Suprapubic skin (tissue), 4 donors: ENCODE data around the gene SHC2. TPM values are rescaled to one million over a fixed set of nuclear protein-coding genes. Genes with fewer than 3 reads are reported as not detected.

Experiments
- DNase-seq, 2 donors: peaks; one replicate each; pipeline ENCODE4 v3.0.0-alpha.2; 2019; ENCODE audit warnings: low spot score in 2 of 2
- H3K27ac ChIP-seq: fragments of 200-600 bp; sonication (generic); one replicate; pipeline ENCODE4 v1.5.1; 2019
- H3K27me3 ChIP-seq: fragments of 200-600 bp; sonication (generic); one replicate; pipeline ENCODE4 v1.5.1; 2019
- H3K36me3 ChIP-seq: fragments of 200-600 bp; sonication (generic); one replicate; pipeline ENCODE4 v1.5.1; 2019
- H3K4me1 ChIP-seq: fragments of 200-600 bp; sonication (generic); one replicate; pipeline ENCODE4 v1.5.1; 2019
- H3K4me3 ChIP-seq: fragments of 200-600 bp; sonication (generic); one replicate; pipeline ENCODE4 v1.5.1; 2019; ENCODE audit warnings: mild to moderate bottlenecking
- H3K9me3 ChIP-seq: fragments of 200-600 bp; sonication (generic); one replicate; pipeline ENCODE4 v1.5.1; 2019
- CTCF ChIP-seq, 2 donors: fragments of 200-600 bp in 1 of 2; fragments of 450-650 bp in 1 of 2; sonication (generic) in 1 of 2; IDR thresholded peaks; one replicate each; pipeline ENCODE4 v1.5.1; 2016 to 2019; ENCODE audit warnings: antibody characterized with exemption in 2 of 2, mild to moderate bottlenecking in 1 of 2, moderate library complexity in 1 of 2
- EP300 ChIP-seq: sonication (generic); formaldehyde crosslinking; IDR thresholded peaks from one replicate; pipeline ENCODE4 v1.6.1; 2017; ENCODE audit warnings: antibody characterized with exemption
- POLR2A ChIP-seq, 2 donors: fragments of 450-650 bp; IDR thresholded peaks; one replicate each; pipeline ENCODE4 v1.6.1; 2017; ENCODE audit warnings: antibody characterized with exemption in 2 of 2, mild to moderate bottlenecking in 2 of 2, moderate library complexity in 2 of 2
- POLR2AphosphoS5 ChIP-seq, 3 donors: sonication (generic); formaldehyde crosslinking; IDR thresholded peaks; one replicate each; pipeline ENCODE4 v1.6.1; 2017; ENCODE audit warnings: antibody characterized with exemption in 3 of 3
- WGBS: methylation state at CpG from one replicate; pipeline ENCODE4 v1.1.5; 2018; 5-methylcytosine and 5-hydroxymethylcytosine counted together
- total RNA-seq, 4 donors: library from RNA; depleted of rRNA; stranded (reverse); fragments of >200 nt; gene quantifications; one replicate each; pipeline ENCODE4 v1.1.0, GENCODE V29; 2016

Gene SHC2
- total RNA-seq, 4 donors from 2014 or later, result 16.3 to 40.7 (median 19.6) TPM

GRCh38 chr19:472005-472858 is 11.4 kb upstream of the SHC2 start:
- Histone ChIP-seq H3K4me1 (no peaks in the 10 kb centered on the region), H3K36me3 (no peaks in the 10 kb centered on the region), H3K4me3 (no peak overlapping the region), H3K27me3 (peaks cover 11% of the 10 kb centered on the region), H3K9me3 (no peaks in the 10 kb centered on the region), H3K27ac (no peak overlapping the region)
- WGBS, result 73% methylated on average over 12 of the region's 23 CpGs
- no peak for DNase-seq
- TF ChIP-seq EP300 (no peak), POLR2A (IDR thresholded peaks at IDR 0.05) (no peak), CTCF (IDR thresholded peaks at IDR 0.05) (no peak), POLR2AphosphoS5 (IDR thresholded peaks at IDR 0.05) (no peak)

GRCh38 chr19:470701-471100 is 9.9 kb upstream of the SHC2 start:
- TF ChIP-seq CTCF (IDR thresholded peaks at IDR 0.05) (no peak), POLR2A (IDR thresholded peaks at IDR 0.05) (no peak), POLR2AphosphoS5 (IDR thresholded peaks at IDR 0.05) (no peak), EP300 (no peak)
- Histone ChIP-seq H3K4me1 (no peaks in the 10 kb centered on the region), H3K9me3 (no peaks in the 10 kb centered on the region), H3K27me3 (peaks cover 11% of the 10 kb centered on the region), H3K4me3 (no peak overlapping the region), H3K27ac (no peak overlapping the region), H3K36me3 (no peaks in the 10 kb centered on the region)
- 83% methylated on average over 18 of the region's 20 CpGs for WGBS
- no peak for DNase-seq

- no peaks in the 10 kb centered on the region for H3K9me3 ChIP-seq
- H3K4me1 ChIP-seq, result no peaks in the 10 kb centered on the region
- WGBS, result 79% methylated on average over 7 of the region's 7 CpGs
- no peaks in the 10 kb centered on the region for H3K36me3 ChIP-seq
- H3K27me3 ChIP-seq, result peaks cover 10% of the 10 kb centered on the region
- no peak overlapping the region for H3K4me3 ChIP-seq
- DNase-seq, result no peak
- TF ChIP-seq POLR2A (IDR thresholded peaks at IDR 0.05), result no peak
- TF ChIP-seq EP300, result no peak
- no peak for TF ChIP-seq POLR2AphosphoS5 (IDR thresholded peaks at IDR 0.05)
- no peak for TF ChIP-seq CTCF (IDR thresholded peaks at IDR 0.05)
- no peak overlapping the region for H3K27ac ChIP-seq
Observed at GRCh38 chr19:469833-470232, 9.0 kb upstream of the SHC2 start.

- Histone ChIP-seq H3K27ac (no peak overlapping the region), H3K4me1 (no peaks in the 10 kb centered on the region), H3K36me3 (no peaks in the 10 kb centered on the region), H3K4me3 (no peak overlapping the region), H3K27me3 (no peaks in the 10 kb centered on the region), H3K9me3 (no peaks in the 10 kb centered on the region)
- TF ChIP-seq EP300, result no peak
- no peak for TF ChIP-seq POLR2AphosphoS5 (IDR thresholded peaks at IDR 0.05)
- no peak for TF ChIP-seq CTCF (IDR thresholded peaks at IDR 0.05)
- no peak for TF ChIP-seq POLR2A (IDR thresholded peaks at IDR 0.05)
- DNase-seq, result no peak
- WGBS, result 81% methylated on average over 19 of the region's 27 CpGs
Observed at GRCh38 chr19:468587-469256, 7.9 kb upstream of the SHC2 start.

GRCh38 chr19:467554-467953 is 6.7 kb upstream of the SHC2 start:
- Histone ChIP-seq H3K9me3 (no peaks in the 10 kb centered on the region), H3K36me3 (no peaks in the 10 kb centered on the region), H3K27me3 (no peaks in the 10 kb centered on the region), H3K4me1 (no peaks in the 10 kb centered on the region), H3K27ac (no peak overlapping the region), H3K4me3 (no peak overlapping the region)
- WGBS, result 82% methylated on average over 5 of the region's 11 CpGs
- no peak for DNase-seq
- TF ChIP-seq EP300 (no peak), POLR2A (IDR thresholded peaks at IDR 0.05) (no peak), POLR2AphosphoS5 (IDR thresholded peaks at IDR 0.05) (no peak), CTCF (IDR thresholded peaks at IDR 0.05) (no peak)
